ENCODE results near the gene KRTAP10-9.
"Not testable (repeated sequence)": the region's sequence is repeated elsewhere in the genome, so short reads cannot be mapped to it uniquely, and the experiment has no call there.

The KRTAP10-9 gene

GRCh38 chr21:44596068-44596725 is 30.7 kb upstream of the KRTAP10-9 start:
- DNase-seq: no peak

DNA sequence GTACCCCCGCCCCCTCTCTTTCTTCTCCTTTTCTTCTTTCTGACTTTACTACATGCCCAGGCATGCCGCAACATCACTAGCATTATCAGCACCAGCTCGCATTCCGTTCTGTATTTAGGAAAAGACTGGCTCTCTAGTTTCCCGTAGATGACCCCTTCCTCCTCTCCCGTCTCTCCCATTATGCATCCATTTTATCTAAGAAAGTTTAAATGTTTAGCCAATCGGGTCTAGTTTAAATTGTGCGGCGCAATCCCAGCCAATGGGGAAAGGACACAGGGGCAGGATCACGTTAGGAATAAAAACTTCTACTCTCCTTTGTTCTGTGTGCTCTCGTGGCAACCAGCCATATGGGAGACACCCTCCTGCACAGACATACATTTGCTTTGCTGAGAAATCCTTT is 28.8 kb upstream of the KRTAP10-9 start:
- DNase-seq: no peak

GRCh38 chr21:44599264-44600029 is 27.4 kb upstream of the KRTAP10-9 start:
- no peak for DNase-seq

DNA sequence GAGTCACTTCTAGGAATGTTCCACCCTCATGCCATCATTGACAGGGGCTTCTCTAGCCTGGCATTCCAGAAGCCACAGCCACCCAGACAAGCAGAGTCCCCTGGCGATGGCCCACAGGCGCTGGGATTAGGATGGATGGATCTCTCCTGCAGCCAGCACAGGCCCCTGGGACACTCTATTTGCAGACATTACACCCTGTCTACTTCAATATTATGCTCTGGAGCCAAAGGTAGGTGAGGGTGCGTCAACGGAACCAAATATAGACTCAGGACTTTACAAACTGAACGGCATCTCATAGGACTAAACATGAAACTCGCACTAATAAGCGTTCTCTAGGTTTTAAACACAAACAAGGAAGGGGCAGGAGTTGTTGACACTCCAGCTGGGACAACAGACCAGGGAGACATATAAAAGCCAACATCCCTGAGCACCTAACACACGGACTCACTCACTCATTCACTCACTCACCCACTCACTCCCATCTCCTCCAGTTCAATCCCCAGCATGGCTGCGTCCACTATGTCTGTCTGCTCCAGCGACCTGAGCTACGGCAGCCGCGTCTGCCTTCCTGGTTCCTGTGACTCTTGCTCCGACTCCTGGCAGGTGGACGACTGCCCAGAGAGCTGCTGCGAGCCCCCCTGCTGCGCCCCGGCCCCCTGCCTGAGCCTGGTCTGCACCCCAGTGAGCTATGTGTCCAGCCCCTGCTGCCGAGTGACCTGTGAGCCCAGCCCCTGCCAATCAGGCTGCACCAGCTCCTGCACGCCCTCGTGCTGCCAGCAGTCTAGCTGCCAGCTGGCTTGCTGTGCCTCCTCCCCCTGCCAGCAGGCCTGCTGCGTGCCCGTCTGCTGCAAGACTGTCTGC is 26.5 kb upstream of the KRTAP10-9 start, which contains the start of gene KRTAP10-7:
KRTAP10-7 (plus strand) TSS at position 480 of the 861 bp plus-strand sequence; CDS start at position 505, 25 bp downstream.
- not testable (repeated sequence) for DNase-seq

DNA sequence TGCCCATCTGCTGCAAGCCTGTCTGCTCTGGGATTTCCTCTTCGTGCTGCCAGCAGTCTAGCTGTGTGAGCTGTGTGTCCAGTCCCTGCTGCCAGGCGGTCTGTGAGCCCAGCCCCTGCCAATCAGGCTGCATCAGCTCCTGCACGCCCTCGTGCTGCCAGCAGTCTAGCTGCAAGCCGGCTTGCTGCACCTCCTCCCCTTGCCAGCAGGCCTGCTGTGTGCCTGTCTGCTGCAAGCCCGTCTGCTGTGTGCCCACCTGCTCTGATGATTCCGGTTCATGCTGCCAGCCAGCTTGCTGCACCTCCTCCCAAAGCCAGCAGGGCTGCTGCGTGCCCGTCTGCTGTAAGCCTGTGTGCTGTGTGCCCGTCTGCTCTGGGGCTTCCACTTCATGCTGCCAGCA is 25.8 kb upstream of the KRTAP10-9 start:
- not testable (repeated sequence) for DNase-seq

- no peak for DNase-seq
Measured at GRCh38 chr21:44601596-44602462, 25.1 kb upstream of the KRTAP10-9 start.

GRCh38 chr21:44602463-44602850 is 24.4 kb upstream of the KRTAP10-9 start:
- no peak for DNase-seq

DNA sequence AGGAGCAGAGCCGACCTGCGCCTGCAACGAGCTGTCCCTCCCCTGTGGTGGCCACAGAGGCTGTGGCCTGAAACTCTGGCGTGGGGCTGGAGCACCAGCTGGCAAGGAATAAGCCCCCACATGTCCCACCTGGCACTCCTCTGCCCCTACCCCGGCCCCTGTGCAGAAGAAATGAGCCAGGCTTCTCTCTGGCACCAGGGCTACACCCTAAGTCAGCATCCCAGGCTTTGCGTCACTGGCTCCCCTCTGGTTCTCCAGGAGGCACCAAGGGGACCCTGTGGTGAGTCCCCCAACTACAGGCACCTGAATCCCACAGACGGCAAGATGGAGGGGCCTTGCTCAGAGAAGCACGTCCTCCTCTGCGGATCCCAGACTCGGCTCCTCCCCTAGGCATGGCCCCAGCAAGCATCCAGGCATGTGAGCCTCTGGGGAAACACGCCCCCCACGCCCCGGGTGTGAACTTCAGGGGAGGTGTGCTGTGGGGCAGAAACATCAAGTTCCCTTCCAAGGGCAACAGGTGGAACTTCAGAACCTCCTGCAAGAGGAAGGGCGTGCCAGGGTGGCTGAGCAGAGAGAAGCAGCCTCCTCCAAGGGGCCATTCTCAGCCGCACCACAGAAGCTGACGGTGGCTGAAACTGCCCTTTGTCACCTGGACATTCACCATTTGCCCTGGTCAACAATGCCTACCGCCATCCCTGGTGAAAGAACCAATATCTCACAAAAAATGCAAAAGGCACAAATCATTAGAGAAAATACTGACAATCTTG is 23.6 kb upstream of the KRTAP10-9 start:
- DNase-seq: no peak

- no peak for DNase-seq
Measured at GRCh38 chr21:44603911-44604310, 23.0 kb upstream of the KRTAP10-9 start.

- DNase-seq: no peak
Measured at GRCh38 chr21:44606495-44606894, 20.4 kb upstream of the KRTAP10-9 start.

DNA sequence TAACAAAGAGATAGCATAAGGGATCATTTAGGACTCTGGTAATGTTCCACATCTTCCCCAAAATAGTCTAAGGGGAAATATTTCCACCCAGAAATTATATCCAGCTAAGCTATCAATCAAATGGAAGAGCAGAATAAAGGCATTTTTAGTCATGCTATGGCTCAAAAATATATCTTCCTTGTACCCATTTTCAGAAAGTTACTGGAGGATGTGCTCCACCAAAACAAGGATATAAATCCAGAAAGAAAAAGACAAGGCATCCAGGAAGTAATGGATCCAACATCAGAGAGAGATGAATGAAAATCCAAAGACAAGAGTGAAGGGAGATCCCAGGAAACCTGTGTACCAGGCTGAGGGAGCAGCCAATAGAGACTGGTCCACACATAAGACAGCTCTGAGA is 17.7 kb upstream of the KRTAP10-9 start:
- no peak for DNase-seq

DNA sequence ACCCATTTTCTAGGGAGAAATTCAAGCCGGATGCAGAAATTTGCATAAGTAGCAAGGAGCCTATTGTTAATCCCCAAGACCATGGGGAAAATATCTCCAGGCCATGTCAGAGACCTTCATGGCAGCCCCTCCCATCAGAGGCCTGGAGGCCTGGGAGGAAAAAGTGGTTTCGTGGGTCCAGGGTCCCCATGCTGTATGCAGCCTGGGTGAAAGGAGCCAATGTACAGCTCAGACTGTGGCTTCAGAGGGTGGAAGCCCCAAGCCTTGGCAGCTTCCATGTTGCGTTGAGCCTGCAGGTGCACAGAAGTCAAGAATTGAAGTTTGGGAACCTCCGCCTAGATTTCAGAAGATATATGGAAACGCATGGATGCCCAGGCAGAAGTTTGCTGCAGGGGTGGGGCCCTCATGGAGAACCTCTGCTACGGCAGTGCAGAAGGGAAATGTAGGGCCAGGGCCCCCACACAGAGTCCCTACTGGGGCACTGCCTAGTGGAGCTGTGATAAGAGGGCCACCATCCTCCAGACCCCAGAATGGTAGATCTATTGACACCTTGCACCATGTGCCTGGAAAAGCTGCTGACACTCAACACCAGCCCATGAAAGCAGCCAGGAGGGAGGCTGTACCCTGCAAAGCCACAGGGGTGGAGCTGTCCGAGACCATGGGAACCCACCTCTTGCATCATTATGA is 16.6 kb upstream of the KRTAP10-9 start:
- DNase-seq: not testable (repeated sequence)

- no peak for DNase-seq
Measured at GRCh38 chr21:44611551-44611950, 15.3 kb upstream of the KRTAP10-9 start.

GRCh38 chr21:44612029-44612486 is 14.8 kb upstream of the KRTAP10-9 start, which contains the start of gene KRTAP10-8:
TSS of gene KRTAP10-8 (plus strand) at chr21:44612079. CDS start at chr21:44612101, 22 bp downstream.
- DNase-seq: no peak

DNA sequence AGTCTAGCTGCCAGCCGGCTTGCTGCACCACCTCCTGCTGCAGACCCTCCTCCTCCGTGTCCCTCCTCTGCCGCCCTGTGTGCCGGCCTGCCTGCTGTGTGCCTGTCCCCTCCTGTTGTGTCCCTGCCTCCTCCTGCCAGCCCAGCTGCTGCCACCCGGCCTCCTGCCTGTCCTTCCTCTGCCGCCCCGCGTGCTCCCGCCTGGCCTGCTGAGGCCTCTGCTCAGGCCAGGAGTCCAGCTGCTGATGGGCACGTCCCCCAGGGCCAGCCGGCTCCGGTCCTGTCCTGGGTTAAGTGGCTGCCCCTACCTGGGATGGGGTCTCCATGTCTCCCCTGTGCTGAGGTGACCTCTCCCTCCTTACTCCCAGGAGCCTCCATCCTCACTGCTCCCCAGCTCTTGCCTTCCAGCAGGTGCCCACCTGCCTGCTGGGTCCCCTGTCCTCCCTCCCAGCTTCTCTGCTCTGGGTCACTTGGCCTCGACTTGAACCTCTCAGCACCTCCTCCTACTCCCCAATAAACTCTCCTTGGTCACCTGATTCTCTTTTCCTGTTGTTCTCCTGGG is 14.1 kb upstream of the KRTAP10-9 start:
- no peak for DNase-seq

DNA sequence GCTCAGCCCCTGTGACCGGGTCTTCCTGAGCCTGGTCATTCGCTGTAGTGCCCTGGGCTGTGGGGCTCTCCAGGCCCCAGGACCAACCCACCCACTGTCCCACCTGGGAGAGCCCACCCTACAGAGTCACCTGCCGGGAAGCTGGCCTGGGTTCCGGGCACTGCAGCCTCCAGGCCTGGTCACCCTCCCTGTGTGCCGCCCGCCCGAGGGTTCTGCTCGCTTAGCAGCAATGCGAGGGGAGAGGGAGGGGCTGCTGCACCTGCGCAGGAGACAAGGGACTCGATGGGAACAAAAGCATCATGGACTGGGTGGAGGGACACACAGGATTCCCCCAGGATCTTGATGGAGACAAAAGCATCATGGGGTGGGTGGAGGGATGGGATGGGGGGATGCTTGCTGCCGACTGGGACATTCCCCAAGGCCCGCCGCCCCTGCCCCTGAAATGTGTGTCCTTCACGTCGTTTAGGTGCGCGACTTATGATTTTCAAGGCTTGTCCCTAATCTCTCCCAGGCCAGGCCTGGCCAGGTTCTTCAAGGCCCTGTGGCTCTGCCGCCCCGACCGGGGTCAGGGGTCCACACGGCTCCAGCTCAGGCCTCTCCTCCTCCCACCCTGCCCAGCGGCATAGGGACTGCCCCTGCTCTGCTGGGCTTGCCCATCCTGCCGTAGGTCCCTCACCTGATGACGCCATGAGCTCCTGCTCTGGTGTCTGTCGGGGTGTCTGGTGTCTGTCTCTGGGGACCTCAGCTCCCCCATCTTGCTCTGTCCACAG is 13.3 kb upstream of the KRTAP10-9 start:
- DNase-seq: no peak

GRCh38 chr21:44614161-44614631 is 12.7 kb upstream of the KRTAP10-9 start:
- DNase-seq: no peak

- no peak for DNase-seq
Measured at GRCh38 chr21:44614961-44615391, 11.9 kb upstream of the KRTAP10-9 start.

- DNase-seq: no peak
Measured at GRCh38 chr21:44615466-44615865, 11.4 kb upstream of the KRTAP10-9 start.
